HEK293T (cell line): ENCODE data around the gene DNAJC19.

Experiments
- FOXA1 ChIP-seq: fragments of 450-650 bp; IDR thresholded peaks from 2 replicates; pipeline ENCODE4 v1.6.1; 2016; ENCODE audit warnings: mild to moderate bottlenecking
- FOXM1 ChIP-seq: fragments of 450-650 bp; IDR thresholded peaks from 2 replicates; pipeline ENCODE4 v1.6.1; 2017; ENCODE audit warnings: mild to moderate bottlenecking, borderline replicate concordance
- L3MBTL2 ChIP-seq: fragments of 450-650 bp; conservative IDR thresholded peaks from 2 replicates; pipeline ENCODE4 v1.6.1; 2016; ENCODE audit warnings: mild to moderate bottlenecking
- SP1 ChIP-seq: fragments of 450-650 bp; IDR thresholded peaks from 2 replicates; pipeline ENCODE4 v1.6.1; 2017
- ZNF384 ChIP-seq: fragments of 450-650 bp; IDR thresholded peaks from 2 replicates; pipeline ENCODE4 v1.6.1; 2016
- TF ChIP-seq, protein P1 (sequence below): fragments of 450-650 bp; IDR thresholded peaks from 2 replicates; pipeline ENCODE4 v1.6.1; 2016

GRCh38 chr3:180947761-180948390 lies 41.7 kb downstream of the DNAJC19 start:
- TF ChIP-seq, protein P1, sequence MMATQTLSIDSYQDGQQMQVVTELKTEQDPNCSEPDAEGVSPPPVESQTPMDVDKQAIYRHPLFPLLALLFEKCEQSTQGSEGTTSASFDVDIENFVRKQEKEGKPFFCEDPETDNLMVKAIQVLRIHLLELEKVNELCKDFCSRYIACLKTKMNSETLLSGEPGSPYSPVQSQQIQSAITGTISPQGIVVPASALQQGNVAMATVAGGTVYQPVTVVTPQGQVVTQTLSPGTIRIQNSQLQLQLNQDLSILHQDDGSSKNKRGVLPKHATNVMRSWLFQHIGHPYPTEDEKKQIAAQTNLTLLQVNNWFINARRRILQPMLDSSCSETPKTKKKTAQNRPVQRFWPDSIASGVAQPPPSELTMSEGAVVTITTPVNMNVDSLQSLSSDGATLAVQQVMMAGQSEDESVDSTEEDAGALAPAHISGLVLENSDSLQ: no peak
- TF ChIP-seq SP1 (no peak), FOXA1 (no peak), FOXM1 (no peak), ZNF384 (no peak), L3MBTL2 (no peak)
